Measurements from ENCODE around the gene XIAP.

GRCh38 chrX:123927845-123928244 lies 68.0 kb downstream of the XIAP start:
- TF ChIP-seq CTCF (IDR thresholded peaks at IDR 0.05), result no peak
- TF ChIP-seq POLR2A (IDR thresholded peaks at IDR 0.05), result no peak
- no peak for TF ChIP-seq EP300 (IDR thresholded peaks at IDR 0.05)

Measured in ovary (tissue), 3 donors.